DMS114 treated with DMSO at 0.1 percent for 48 hours (cell line): ENCODE data around the gene LGR4.

Experiments used
- DNase-seq: peaks from one replicate; lab custom pipeline; 2025; ENCODE audit not compliant: unreplicated experiment; lab: John Stamatoyannopoulos, UW

LGR4 gene

DNA sequence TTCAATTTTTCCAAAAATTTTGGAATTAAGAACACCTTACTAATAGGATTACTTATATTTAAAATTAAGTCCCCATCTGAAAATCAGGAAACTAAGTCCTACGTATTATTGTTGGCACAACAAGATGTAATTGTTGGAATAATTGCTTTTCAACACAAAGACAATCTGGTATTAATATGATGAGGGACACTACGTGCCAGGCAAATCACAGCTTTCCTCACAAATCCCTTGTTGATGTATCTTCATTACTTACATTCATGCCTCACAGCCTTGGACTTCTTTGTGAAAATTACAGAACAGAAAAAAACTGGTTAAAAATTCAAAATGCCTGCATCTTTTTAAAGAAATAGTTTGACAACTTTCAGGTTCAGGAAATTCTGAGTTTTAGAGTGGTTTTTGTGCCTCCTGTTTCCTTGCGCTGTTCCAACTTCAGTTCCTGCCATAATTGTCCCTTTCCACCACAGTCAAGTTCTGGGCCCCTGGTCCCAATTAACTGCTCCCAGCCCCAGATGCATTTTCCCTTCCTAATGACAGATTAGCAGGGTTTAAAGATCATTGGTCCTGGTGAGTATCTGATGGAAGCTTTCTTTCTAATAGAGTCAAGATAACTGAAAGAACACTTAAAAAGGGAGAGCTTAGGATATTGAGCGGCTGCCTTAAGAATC is 86.3 kb downstream of the LGR4 start:
- DNase-seq: no peak

DNA sequence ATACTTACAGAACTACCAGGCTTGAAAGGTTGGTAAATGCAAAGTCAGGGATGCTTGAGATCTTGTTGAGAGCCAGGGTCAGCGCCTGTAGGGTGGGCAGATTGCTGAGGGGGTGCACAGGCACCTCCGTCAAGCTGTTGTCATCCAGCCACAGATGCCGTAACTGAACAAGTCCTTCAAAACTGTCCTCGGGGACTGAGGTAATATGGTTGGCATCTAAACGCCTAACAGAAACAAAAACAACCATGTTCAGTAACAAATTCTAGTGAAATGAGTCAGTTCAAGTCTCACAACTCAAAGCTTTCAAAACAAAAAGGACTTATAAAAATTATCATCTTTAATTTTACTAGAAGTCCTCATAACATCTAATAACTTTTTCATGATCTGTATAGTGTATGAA is 87.3 kb downstream of the LGR4 start:
- no peak for DNase-seq

DNA sequence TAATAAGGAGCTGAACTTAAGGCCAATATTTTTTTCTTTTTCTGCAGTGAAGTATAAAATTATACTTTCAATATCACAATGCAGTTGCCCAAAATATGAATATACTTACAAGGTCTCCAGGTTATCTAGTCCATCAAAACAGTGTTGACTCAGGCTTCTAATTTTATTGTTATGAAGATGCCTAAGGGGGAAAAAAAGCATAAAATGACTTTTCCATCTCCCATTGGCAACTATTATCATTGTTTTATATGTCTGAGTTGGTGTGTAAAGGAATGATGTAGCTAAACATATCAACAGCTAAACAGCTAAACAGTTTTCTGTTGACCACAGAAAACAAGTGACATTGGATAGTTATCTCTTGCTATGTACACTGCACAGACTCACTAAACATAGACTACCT is 88.4 kb downstream of the LGR4 start:
- DNase-seq: no peak

DNA sequence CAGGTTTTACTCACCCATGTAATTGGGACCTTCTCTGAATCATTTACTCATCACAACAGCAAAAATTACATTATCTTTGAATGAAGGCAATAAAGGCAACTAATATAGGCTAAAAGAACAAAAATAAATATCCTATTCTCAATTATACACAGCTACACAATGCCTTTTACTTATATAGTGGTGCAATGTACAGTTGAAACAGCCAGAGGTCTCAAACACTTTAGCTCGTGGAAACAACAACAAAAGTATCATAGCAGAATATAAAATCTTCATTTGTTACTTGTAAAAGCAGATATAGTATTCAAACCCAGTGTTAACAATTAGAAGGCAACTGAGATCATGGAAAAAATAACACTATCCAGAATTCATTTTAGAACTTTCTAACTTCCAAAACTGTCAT is 88.9 kb downstream of the LGR4 start:
- no peak for DNase-seq

DNA sequence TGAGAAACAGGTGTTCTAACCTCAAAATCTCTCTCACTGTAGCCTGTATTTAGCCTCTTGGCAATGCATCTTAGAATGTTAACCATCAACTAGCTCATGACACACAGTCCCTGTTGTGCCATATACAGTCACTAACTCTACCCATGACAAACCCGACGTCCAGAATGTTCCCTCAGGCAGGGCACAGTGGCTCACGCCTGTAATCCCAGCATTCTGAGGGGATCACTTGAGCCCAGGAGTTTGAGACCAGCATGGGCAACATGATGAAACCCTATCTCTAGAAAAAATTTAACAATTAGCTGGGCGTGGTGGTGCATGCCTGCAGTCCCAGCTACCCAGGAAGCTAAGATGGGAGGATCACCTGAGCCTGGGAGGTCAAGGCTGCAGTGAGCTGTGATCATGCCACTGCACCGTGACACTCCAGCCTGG is 91.3 kb downstream of the LGR4 start:
- no peak for DNase-seq

DNA sequence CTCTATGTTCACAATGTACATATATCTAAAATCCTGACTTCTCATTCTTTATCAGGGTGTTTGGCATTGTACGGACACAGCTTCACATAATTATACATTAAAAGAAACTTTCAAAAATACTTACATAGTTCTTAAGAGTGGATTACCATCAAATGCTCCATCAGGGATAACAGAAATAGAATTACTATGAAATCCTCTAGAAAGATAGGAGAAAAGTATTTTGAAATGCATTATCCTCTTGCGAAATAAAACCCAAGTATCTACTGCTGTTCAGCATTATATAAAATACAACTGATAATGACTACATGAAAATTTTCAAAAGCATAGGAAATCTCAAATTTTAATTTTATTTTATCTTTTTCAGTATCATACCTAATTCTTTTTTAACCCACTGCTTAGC is 91.8 kb downstream of the LGR4 start:
- DNase-seq: no peak

DNA sequence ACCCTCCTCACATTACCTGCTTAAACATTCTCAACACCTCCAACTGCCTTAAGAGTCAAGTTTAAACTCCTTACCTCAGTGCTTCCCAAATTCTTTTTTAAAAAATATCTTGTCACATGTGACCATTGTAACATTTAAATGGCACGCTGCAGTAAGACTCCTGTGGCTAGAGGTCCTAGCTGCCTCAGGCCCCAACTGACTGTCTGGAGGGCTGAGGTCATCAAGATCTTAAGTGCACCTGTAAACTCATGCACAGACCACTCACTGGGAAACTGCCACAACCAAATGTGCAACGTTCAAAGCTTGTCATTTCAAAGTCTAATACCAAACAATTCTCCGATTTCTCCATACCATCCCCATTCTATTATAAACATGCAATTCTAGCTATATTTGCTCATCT is 93.1 kb downstream of the LGR4 start:
- DNase-seq: no peak

DNA sequence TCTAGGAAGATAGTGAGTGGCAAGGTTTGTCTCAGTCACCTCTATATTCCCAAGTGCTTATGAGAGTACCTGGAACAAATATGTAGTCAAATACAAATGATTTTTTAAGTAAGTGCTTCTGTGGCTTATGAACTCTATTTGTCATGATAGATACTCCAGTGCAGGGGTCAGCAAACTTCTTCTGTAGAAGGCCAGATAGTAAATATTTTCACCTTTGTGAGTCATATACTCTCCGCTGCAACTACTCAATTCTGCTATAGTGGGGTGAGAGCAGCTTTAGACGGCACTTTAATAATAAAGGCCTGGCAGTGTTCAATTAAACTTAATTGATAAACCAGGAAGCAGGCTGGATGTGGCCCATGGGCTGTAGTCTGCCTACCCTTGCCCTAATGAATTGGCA is 97.2 kb downstream of the LGR4 start:
- no peak for DNase-seq

DNA sequence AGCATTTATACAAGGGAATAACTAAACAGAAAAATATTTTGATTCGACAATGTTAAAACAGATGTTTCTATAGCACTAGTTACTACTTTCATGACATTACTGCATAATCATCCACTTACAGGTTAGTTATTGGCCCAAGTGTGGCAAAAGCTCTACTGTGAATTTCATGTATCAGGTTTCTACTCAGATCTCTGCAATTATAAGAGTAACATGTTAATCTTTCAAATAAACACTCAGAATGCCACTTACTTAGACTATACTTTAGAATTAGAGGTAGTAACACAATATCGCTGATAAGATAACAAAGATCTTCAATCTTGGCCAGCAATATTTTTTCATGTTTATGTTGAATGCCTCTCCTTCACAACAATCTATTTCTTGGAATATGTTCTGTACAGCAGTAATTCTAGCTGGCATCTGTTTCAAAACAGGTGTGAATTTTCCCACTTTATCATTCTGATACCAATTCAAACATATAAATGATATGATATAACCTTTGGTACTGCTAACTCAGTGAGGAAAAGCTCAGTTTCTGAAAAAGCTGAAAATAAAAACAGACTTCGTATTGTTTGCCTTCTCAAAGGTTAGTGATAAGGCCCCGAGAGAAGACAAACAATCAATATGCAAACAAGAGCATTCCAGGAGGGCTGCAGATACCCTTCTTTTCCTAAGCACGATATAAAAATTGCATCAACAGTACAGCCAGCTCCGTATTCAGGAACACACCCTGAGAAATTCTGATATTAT is 98.6 kb downstream of the LGR4 start:
- no peak for DNase-seq

DNA sequence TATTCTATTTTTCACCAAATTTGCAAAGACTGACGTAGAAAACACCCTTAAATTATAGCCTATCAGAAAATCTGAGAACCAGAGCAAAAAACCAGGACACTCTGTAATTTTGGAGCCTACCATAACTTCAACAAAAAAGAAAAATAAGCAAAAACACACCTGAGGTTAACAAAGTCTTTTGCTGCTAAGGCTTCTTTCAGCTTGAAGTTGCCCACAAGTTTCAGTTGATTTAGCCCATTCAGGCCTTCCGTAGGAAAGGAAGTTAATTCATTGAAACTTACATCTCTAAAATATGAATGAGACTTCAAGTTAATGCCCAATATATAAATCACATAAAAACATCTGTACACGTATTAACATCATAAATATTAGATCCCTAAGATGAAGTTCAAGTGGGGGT is 99.2 kb downstream of the LGR4 start:
- DNase-seq: no peak

DNA sequence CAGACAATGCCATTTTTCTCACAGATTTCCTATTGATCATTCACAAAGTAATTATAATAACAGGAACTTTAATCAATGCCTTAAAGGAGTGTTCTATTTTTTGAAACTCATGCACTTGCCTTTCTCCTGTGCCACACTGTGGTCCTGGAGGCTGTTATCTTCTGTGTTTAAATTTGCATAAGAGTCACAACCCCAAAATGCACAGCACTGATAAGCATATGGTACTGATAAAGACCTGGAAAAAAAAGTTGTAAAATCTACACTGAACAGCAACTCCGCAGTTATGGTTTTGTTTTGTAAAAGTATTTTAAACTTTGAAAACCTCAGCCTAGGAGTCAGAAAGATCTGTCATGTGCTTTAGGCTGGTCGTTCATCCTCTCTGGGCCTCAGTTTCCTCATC is 100.4 kb downstream of the LGR4 start:
- DNase-seq: no peak

DNA sequence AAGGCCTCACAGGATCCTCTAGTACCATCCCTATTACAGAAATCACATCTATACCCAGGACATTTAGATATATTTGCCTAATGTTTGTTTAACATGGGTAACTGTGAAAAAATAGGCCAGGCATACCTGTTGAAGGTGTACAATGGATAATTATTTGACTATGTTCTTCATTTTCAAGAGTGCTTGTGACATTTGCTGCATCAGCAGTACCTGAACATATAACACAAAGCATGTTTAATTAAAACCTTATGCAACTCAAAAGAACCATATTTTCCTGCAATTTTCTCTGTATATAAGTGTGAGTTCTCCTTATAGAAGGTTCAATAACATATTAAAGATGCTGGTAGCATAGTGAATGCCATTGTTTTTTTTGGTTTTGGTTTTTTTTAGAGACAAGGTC is 101.1 kb downstream of the LGR4 start:
- no peak for DNase-seq

DNA sequence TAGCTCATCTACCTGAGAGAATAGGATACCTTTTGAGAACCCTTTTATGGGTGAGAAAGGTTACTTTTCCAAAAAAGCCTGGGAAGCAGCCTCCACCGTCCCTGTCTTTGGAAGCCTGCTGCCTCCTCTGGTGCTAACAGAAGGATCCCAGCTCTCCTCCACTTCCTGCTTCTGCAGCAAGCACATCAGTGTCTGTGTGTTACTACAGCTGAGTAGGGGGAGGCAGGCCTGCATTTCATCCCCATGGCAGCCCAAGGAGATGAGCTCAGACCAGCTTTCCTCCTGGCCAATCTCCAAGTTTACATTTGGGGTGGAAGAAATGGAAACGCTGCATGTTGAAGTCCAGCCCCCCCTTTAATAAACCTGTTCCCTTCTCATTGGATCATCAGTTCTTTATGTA is 102.2 kb downstream of the LGR4 start:
- no peak for DNase-seq

DNA sequence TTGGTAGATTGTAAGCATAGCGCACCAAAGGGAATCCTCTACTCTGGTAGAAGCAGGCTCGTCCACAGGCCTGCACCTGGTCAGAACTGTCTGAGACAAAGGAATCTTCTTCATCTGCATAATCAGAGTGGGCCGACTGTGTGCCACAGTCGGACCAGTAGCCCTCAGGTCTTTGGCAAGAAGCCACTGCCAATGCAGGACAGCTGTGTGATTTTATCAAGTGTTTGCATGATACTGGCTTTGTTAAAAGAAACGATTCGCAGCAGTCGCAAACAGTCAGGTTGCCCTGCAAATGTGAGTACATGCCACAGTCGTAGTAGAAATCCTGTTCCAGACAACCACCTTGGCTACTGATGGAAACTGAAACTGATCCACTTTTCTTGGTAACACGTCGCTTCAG is 104.7 kb downstream of the LGR4 start:
- no peak for DNase-seq

DNA sequence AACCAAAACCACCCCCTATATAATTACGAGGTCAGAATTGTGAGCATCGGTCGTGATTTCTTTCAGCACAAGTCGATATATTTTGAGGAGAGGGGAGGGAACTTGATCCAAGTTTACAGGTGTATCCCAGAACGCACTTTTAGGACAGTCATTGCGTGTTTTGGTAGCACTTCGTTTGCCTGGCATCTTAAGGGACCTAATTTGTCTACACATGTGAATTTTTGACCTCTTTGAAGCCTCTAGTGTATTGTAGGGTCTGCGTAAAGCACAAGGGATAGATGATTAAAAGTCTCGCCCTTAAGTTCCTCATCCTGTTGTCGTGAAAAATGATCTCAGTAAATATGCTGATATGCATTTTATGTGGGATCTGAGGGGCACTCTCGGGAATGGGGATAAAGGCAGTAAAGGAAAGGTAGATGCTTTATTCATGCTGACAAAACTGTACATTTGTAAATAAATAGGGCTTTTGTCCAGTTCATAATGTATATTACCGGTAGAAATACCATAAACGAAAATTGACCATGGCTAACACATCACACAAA is 108.9 kb downstream of the LGR4 start:
- no peak for DNase-seq

DNA sequence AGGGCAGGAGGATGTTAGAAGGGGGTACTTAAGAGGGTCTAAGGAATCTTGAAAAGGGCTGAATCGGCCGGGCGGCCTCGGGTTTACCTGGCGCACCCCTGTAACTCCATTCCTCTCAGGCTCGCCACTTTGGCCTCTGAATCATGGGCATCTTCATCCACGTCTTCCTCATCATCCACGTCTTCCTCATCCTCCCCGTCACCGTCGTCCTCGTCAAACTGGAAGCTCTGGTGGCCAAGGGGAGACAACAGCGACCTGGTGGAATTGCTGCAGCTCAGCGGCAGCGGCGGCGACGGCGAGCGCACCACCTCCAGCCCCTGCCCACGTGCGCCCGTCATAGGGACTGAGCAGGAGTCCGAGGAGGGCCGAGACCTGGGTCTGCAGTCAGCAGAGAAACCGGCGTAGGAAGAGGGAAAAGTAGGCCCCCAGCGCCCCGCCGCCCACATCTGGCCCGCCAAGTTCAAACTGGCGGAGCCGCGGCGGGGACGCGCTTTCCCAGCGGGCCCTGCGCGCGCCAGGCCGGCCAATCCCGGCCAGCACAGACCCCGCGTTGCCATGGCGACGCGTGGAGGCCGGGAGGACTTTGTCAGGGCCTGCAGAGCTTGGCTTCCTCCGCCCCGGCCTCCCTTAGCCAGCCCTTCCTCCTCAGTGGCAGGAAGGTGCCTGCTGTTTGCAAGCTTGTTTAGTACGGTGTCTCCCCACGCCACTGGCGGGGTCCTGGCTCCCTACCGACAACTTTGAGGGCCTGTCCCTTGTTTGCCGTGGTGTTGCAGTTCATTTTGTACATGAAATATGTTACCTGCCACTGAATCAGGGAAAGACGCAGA is 109.6 kb downstream of the LGR4 start, which contains the start of gene CCDC34:
CCDC34 (minus strand) TSS at position 467 of the 827 bp plus-strand sequence; CDS start at position 446, 21 bp downstream.
- peak; percentile 43 for DNase-seq

DNA sequence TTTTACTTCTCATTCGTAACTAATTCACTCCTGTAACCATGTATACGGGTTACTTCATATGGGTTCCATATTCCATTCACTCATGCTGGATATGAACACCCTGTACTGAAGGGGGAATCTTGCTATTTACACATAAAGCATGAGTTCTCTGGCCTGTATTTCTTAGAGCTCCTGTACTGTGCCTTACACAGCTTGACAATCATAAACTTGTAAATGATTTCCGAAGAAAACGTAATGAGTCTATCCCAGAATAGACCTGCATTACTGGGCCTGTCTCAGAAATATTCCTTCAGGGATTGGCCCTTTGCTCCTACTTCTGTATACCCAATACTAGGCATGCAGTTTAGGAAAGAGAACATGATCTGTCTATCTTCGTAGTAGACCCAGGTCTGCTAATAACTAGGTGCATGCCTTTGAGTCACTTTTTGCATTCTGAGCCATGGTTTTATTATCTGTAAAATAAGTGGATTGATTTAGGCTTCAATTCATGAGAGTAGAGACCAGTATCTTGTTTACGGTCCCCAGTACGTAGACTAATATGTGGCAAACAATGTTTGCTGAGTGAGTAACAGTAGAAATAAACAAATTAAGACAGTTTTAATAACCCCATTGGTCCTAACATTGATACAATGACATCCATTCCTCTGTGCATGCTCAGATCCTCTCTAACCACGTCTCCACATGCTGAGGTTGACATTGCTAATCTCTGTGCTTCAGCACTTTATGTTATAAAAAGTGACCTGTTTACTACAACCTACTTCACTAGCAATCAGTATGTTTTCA is 110.8 kb downstream of the LGR4 start:
- DNase-seq: no peak

DNA sequence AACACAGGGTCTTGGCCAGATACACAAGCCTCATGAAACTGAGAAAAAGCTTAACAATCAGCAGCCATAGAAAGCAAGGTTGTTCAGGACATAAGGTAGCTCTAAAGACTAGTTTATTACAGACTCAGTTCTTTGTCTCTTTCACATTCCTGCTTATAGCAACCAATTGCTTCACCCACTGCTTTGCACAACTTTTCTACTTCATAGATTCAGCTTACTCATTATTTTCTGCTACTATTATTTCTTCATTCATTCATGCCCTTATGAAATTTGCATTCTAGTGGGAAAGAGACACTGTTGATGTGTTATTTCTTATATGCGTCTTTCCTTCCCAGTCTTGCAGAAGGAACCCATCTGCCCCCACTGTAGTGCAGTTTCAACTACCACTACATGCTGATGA is 114.3 kb downstream of the LGR4 start:
- DNase-seq: no peak

DNA sequence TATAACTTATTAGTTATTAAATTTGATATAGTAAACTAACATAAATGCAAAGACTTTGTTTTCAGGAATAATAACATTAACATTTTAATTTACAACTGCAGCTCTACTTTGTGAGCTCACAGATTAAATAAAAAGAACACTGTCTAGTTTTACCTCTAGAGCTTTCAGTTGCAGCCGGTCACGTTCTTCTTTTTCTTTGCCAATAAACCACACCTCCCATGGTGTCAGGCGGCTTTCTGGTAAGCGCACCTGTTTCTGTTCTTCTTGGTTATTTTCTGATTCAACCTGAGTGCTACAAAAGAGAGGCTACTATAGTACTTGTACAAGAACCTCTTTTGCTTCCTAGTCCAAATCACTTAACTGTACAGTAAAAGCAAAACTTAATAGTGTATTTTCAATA is 115.3 kb downstream of the LGR4 start:
- DNase-seq: no peak

DNA sequence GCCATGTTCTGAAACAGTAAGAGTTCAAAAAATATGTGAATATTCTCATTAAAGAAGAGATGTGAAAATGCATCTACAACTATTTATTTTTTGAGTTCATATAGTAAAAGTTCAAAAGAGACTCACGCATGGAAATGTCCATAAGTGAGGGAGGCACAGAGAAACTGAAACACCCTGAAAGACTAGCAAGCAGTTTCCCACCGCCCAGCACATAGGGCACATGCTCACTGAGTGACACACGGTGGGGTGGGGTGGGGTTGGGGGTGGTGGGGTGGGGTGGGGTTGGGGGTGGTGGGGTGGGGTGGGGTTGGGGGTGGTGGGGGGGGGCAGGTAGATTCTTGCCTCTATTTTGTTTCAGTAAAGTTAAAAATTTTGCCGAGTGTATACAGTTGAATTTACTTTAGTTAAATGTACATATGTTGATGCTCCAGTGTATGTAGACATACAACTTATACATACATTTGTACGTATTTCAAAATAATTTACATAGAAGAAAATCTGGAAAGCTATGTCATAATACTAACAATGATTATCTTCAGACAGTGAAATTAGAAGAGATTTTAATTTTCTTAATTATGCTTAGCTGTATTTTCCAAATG is 115.9 kb downstream of the LGR4 start:
- DNase-seq: no peak
